Cardiac septum (tissue), 1 donor: ENCODE measurements around the gene GRIP1. TPM values are rescaled to one million over a fixed set of nuclear protein-coding genes. Genes with fewer than 3 reads are reported as not detected.

Source experiments
- DNase-seq: peaks from one replicate; pipeline ENCODE4 v3.0.0-alpha.2; 2020; ENCODE audit warnings: low spot score
- intact Hi-C: fragments of 100-400 bp; cut with DNase I; formaldehyde crosslinking; loops from one replicate; pipeline ENCODE4 v1.14.0; 2022
- long read RNA-seq: library from polyadenylated mRNA; unstranded; transcript quantifications from one replicate; pipeline ENCODE4 v2.0.0, GENCODE V29; 2021
- total RNA-seq: library from RNA; stranded (reverse); fragmentation: NEBNext Ultra II Directional; extraction: Animal tissue kit (Norgen Biotek cat#: 25700); gene quantifications from one replicate; pipeline ENCODE4 v1.2.1, GENCODE V29; 2021
- donor health status: DM: no; HTN: no; CAD: no.

GRIP1 gene, protein sequence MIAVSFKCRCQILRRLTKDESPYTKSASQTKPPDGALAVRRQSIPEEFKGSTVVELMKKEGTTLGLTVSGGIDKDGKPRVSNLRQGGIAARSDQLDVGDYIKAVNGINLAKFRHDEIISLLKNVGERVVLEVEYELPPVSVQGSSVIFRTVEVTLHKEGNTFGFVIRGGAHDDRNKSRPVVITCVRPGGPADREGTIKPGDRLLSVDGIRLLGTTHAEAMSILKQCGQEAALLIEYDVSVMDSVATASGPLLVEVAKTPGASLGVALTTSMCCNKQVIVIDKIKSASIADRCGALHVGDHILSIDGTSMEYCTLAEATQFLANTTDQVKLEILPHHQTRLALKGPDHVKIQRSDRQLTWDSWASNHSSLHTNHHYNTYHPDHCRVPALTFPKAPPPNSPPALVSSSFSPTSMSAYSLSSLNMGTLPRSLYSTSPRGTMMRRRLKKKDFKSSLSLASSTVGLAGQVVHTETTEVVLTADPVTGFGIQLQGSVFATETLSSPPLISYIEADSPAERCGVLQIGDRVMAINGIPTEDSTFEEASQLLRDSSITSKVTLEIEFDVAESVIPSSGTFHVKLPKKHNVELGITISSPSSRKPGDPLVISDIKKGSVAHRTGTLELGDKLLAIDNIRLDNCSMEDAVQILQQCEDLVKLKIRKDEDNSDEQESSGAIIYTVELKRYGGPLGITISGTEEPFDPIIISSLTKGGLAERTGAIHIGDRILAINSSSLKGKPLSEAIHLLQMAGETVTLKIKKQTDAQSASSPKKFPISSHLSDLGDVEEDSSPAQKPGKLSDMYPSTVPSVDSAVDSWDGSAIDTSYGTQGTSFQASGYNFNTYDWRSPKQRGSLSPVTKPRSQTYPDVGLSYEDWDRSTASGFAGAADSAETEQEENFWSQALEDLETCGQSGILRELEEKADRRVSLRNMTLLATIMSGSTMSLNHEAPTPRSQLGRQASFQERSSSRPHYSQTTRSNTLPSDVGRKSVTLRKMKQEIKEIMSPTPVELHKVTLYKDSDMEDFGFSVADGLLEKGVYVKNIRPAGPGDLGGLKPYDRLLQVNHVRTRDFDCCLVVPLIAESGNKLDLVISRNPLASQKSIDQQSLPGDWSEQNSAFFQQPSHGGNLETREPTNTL
- total RNA-seq, result 0.81 TPM
- long read RNA-seq, result 0 reads

- intact Hi-C loops, result no loop called here
- no peak for DNase-seq
Observed at GRCh38 chr12:66678338-66679275, at the start of gene GRIP1. GRIP1 (minus strand) TSS chr12:66679076; CDS start chr12:66678904, 172 bp downstream.

DNA sequence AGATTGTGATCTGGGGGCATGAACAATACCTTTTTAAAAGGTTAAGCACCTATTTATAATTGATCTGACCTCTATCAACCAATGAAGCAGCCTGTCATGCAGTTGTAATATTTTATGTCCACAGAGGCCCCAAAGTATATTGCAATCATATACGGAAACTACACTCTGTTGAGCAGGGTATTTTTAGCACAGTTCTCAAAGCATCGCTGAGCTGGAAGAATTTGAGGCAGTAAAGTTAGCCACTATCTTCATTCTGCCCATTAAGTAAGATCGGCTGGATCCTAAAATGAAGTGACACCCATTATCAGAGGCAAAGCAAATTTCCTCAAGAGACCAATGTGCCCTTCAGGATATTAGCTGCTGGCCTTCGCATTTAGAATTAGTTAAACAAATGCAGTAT is 47.7 kb upstream of the GRIP1 start:
- intact Hi-C loops, result no loop called here
- DNase-seq, result no peak

GRCh38 chr12:66725031-66725430 is 46.2 kb upstream of the GRIP1 start:
- intact Hi-C loops, result no loop called here
- DNase-seq, result no peak

DNA sequence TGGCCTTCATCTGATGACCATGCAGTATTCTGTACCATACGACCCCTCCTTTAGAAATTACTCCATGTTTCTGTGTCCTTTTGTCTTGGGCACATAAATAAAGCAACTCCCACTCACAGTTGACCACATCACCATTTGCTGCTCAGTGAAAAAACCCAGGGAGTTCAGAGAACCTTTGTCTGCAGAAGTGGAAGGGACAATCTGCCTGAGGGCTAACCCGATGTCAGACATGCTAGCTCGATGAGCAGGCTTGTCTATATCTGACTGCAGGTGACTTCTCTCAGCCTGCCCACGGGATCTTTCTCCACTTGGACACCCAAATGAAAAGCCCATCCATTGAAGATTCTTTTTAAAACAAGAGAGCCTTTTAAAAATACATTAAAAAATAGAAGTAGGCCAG is 45.7 kb upstream of the GRIP1 start:
- no peak for DNase-seq
- intact Hi-C loops, result no loop called here

GRCh38 chr12:66724026-66724425 is 45.1 kb upstream of the GRIP1 start:
- intact Hi-C loops, result no loop called here

GRCh38 chr12:66719862-66720261 is 41.0 kb upstream of the GRIP1 start:
- intact Hi-C loops, result no loop called here
- no peak for DNase-seq

More at GRCh38 chr12:66724026-66724425, 45.1 kb upstream of the GRIP1 start:
- no peak for DNase-seq

DNA sequence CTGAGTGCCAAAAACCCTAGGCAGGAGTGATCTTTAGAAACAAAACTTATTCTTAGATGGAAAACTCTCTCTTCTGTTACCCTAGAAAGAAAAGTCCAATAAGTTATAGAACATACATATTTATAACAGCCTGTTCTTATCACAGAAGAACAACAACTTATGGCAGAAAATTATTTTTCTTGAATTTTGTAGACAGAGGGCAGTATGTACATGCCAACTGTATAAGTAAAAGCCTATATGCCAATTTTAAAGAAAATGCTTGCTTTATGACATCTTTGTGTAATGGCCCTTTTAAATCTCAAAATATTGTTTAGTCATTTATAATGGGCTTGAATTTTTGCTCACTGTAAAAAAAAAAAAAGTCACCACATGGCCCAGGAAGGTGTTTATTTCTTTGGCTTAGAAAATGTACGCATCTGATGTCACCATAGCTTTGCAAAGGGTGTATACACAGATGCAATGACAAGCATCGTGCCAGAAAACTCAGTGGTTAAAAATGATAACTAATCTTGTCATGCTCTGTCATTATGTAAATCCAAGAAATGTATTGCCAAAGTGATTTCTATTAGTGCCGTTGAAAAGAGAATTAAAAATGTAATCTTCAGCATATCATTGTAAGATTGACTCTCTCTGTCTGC is 38.3 kb upstream of the GRIP1 start:
- intact Hi-C loops, result no loop called here
- DNase-seq, result no peak

DNA sequence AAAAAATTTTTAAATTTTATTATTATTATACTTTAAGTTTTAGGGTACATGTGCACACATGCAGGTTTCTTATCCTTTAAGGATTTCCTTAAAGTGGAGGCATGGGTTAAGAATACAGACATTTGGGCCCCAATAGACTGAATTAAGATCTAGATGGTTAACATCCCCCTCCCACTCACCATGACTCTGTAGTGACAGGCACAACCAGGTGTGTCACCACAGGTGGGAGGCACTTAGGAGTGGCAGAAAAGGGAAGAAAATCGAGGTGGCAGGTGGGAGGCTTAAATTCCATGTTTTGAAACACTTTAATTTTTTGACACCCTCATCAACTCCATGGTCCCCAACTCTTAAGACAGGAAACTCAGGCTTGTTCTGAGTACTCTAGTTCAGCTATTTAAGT is 37.6 kb upstream of the GRIP1 start:
- DNase-seq, result no peak
- intact Hi-C loops, result no loop called here

GRCh38 chr12:66714709-66715108 is 35.8 kb upstream of the GRIP1 start:
- DNase-seq, result no peak
- intact Hi-C loops, result no loop called here

- no peak for DNase-seq
- intact Hi-C loops, result no loop called here
Observed at GRCh38 chr12:66713984-66714383, 35.1 kb upstream of the GRIP1 start.

- intact Hi-C loops, result loop anchor here (10.0 kb wide), 1 partner anchor 445 kb away; no protein-coding TSS in a partner anchor
- DNase-seq, result no peak
Observed at GRCh38 chr12:66709893-66710292, 31.0 kb upstream of the GRIP1 start.

- intact Hi-C loops, result loop anchor here (10.0 kb wide), 1 partner anchor 445 kb away; no protein-coding TSS in a partner anchor
- DNase-seq, result no peak
Observed at GRCh38 chr12:66709457-66709773, 30.5 kb upstream of the GRIP1 start.

DNA sequence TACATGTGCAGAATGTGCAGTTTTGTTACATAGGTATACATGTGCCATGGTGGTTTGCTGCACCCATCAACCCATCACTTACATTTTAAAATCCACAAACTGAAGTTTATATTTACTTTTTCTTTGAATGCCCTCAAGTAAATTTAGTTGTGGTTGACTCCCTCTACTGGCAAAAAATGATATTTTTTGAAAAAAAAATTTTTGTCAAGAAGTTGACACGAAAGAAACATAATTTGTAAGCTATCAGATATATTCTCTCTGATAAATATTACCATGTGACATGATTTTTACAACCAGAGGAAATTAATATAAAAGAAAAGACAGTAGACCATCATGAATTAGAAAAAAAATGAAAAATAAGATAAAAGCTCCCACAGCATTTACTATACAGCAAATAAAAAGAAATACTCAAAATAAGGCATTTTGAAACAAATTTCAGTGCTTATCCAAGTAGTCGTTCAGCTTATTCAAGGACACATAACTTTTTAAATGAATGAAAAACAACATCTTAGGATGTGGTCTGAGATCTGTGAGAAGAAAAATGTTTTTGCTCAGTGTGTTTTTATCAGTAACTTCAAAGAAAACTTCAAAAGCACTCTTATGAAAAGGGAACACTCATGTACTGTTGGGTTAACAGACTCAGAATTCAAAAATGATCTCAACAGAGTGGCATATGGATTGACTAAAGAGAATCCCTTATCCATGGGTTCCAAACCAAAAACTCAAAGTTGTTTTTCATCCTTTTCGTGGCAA is 30.0 kb upstream of the GRIP1 start:
- intact Hi-C loops, result loop anchor here (10.0 kb wide), 1 partner anchor 444 kb away; no protein-coding TSS in a partner anchor
- no peak for DNase-seq

DNA sequence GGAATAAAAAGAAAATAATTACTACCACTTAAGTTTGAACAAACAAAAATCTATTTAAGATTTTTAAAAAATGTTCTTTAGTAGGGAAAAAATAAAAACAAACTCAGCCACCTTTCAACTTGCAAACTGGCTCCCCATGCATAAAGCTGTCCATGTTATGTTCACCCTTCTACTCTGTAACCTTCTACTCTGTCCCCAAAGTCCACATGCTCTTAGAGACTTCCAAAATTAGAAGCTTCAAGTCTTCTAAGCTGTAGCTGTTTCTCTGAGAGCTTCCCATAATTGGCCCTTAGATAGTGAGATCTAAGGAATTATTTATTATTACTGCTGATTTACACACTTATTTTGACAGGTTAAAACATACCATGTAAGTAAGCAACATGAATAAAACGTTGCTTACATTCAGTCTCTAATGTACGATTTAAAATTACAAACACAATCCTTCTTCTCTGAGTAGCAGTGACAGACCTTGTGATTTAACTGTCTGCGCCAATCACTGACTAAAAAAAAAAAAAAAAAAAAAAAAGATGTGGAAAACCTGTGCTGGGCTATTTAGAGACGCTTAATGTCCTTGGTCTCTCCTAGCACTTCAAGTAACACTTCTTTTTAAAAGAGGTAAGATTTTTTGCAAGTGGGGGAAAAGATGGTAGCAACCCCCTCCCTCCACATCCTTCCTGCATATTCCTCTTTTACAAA is 28.3 kb upstream of the GRIP1 start:
- intact Hi-C loops, result loop anchor here (10.0 kb wide), 1 partner anchor 442 kb away; no protein-coding TSS in a partner anchor
- DNase-seq, result no peak

DNA sequence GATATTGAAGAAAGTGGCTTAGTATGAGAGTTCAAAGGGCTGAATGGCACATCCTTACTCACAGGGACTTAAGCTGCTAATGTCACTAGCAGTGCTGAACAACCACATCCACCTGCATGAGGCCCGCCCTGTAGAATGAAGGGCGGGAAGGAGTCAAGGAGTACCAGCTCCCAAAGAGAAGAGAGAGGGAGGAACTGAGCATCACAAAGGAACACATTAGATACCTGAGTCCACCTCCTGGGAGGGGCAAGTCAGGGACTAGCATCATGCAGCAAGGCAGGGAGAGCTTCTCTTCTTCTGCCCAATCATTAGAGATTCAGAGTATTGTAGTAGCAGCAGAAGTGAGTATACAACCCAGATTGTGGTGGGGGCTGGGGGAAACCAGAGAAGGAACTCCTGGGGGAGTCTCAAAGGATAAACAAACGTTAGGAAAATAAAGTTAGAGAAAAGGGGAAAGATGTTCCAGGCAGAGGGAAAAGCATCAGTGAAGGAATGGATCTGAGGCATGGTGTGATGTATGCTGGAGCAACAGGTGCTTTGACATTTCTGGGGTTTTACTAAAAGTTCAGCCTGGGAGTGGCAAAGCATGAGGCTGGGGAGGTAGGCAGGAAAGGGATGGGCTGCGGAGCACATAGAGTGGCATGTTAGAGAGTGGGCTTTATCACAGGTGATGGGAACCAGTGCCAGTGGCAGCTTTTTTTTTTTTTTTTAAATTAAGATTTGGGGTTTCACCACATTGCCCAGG is 21.0 kb upstream of the GRIP1 start:
- no peak for DNase-seq
- intact Hi-C loops, result loop anchor here (10.0 kb wide), 1 partner anchor 435 kb away; no protein-coding TSS in a partner anchor

DNA sequence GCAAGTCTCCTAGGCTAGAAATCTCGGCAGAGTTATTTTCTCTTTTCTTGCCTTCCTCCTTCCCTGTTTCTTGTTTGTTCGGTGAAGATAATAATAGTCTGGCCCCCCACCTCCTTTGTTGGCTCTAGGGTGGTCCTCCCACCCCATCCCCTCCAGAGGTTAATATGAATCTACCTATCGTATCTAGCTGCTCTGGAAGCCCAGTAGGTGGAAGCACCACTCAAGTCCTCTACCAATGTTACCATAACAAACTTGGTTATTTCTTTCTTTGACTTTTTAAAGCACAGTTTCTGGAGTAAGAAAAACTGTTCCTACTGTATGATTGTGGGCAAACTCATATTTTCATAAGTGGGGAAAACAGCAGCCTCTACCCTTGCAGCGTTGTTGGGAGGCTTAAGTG is 19.7 kb upstream of the GRIP1 start:
- no peak for DNase-seq
- intact Hi-C loops, result no loop called here

DNA sequence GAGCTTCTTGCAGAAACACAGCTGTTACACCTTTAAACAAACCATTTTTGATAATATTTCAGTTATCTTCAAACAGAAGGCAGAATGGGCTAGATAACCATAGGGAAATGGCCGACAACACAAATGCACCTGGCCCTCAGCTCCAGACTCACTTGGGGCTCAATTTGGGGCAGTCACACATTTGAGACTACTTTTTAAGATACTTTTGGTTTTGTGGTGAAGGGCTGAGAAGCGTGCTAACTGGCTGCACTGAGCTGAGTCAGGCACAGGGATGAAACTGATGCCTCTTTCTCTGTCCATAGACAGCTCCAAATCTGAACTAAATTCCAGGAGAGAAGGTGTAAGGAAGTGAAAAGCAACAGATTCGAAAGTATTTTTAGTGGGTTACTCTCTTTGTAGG is 18.5 kb upstream of the GRIP1 start:
- no peak for DNase-seq
- intact Hi-C loops, result no loop called here
